Pancreas (tissue), 10 donors: Measurements from ENCODE around the gene ARNT2. TPM values are rescaled to one million over a fixed set of nuclear protein-coding genes. Genes with fewer than 3 reads are reported as not detected.

Source experiments
- ATAC-seq, 4 donors: fragments of 200-7000 bp; cut with Tn5 transposase; one replicate each; pipeline versions ENCODE4 v1.8.0 to v1.9.1; 2020; ENCODE audit warnings: mild to moderate bottlenecking in 4 of 4, moderate library complexity in 4 of 4
- DNase-seq, 6 donors: peaks; one replicate each; pipeline ENCODE4 v3.0.0-alpha.2; 2020
- FAIRE-seq: peaks from 2 replicates; lab custom pipeline; 2012; peaks lifted over from hg19 to GRCh38; lab: Jason Lieb, UNC
- H3K27ac ChIP-seq, 4 donors: fragments of 200-600 bp; sonication (generic); 1 replicate in 3 of 4; 2 replicates in 1 of 4; pipeline versions ENCODE4 v1.5.0 to v1.8.0; 2020
- H3K27me3 ChIP-seq, 4 donors: fragments of 200-600 bp; one replicate each; pipeline ENCODE4 v1.8.0; 2021
- H3K36me3 ChIP-seq, 3 donors: fragments of 200-600 bp; sonication (generic) in 1 of 3; one replicate each; pipeline versions ENCODE4 v1.5.0 to v1.8.0; 2020 to 2021
- H3K4me1 ChIP-seq, 3 donors: fragments of 200-600 bp; one replicate each; pipeline ENCODE4 v1.8.0; 2021
- H3K4me3 ChIP-seq, 4 donors: fragments of 200-600 bp; sonication (generic) in 2 of 4; one replicate each; pipeline versions ENCODE4 v1.5.0 to v1.8.0; 2020 to 2021
- H3K9me3 ChIP-seq, 4 donors: fragments of 200-600 bp; one replicate each; pipeline ENCODE4 v1.8.0; 2021
- WGBS, 2 donors: extraction: QIAGEN DNeasy Blood & Tissue Kit; methylation state at CpG; one replicate each; pipeline ENCODE4 v1.1.7; 2013; 5-methylcytosine and 5-hydroxymethylcytosine counted together
- intact Hi-C, 3 donors: fragments of 100-400 bp; cut with DNase I; formaldehyde crosslinking; loops; one replicate each; pipeline versions ENCODE4 v1.11.1 to v1.14.2; 2022
- polyA plus RNA-seq, 2 donors: library from polyadenylated mRNA; stranded (reverse); fragments of 200-250 nt; gene quantifications; one replicate each; pipeline ENCODE4 v1.2.3, GENCODE V29; 2013
- total RNA-seq, 6 donors: library from RNA; stranded (reverse); fragmentation: NEBNext Ultra II Directional in 4 of 6; extraction: Animal tissue kit (Norgen Biotek cat#: 25700) in 4 of 6; gene quantifications; one replicate each; pipeline versions ENCODE4 v1.2.1 to v1.2.4, GENCODE V29; 2021 to 2023
- TF ChIP-seq, protein P1 (sequence below), 4 donors: fragments of 200-600 bp; sonication (generic) in 3 of 4; IDR thresholded peaks; one replicate each; pipeline versions ENCODE4 v1.5.0 to v1.8.0; 2021; ENCODE audit warnings: antibody characterized with exemption in 4 of 4
- donor health status: healthy with polysubstance abuse.
- donor health status: DM: no; HTN: no; CAD: no; lungs with moderate emphysema.
- donor health status: DM: no; HTN: no; CAD: no.
- donor health status: control.
- donor health status: control.
- donor health status: Bipolar disorder and iron deficiency.
- donor health status: DM: yes; HTN: yes; CAD: no.
- donor health status: DM: no; HTN: no; CAD: no.
- donor health status: DM: no; HTN: no; CAD: no.
- donor health status: DM: yes; HTN: yes; CAD: no.

Gene ARNT2
- total and polyA plus RNA-seq, 8 donors = 2.1 to 18.1 (median 5.4) TPM

DNA sequence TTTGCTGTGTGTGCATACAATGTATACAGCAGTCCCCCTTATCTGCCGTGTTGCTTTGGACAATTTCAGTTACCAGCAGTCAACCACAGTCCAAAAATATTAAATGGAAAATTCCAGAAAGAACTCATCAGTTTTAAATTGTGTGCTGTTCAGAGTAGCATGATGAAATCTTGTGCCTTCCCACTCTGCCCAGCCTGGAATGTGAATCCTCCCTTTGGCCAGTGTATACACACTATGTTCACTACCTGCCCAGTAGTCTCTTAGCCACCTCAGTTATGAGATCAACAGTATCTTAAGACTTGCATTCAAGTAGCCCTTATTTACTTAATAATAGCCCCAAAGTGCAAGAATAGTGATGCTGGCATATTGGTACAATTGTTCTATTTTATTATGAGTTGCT lies 157.3 kb downstream of the ARNT2 start:
- 66 to 68% methylated on average over 1 of the region's 1 CpG for WGBS, 2 donors
- TF ChIP-seq, protein P1, sequence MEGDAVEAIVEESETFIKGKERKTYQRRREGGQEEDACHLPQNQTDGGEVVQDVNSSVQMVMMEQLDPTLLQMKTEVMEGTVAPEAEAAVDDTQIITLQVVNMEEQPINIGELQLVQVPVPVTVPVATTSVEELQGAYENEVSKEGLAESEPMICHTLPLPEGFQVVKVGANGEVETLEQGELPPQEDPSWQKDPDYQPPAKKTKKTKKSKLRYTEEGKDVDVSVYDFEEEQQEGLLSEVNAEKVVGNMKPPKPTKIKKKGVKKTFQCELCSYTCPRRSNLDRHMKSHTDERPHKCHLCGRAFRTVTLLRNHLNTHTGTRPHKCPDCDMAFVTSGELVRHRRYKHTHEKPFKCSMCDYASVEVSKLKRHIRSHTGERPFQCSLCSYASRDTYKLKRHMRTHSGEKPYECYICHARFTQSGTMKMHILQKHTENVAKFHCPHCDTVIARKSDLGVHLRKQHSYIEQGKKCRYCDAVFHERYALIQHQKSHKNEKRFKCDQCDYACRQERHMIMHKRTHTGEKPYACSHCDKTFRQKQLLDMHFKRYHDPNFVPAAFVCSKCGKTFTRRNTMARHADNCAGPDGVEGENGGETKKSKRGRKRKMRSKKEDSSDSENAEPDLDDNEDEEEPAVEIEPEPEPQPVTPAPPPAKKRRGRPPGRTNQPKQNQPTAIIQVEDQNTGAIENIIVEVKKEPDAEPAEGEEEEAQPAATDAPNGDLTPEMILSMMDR (IDR thresholded peaks at IDR 0.05) = no peak
- Histone ChIP-seq H3K4me3 (no peak overlapping the region), H3K27ac (no peak overlapping the region), H3K27me3 (no peaks in the 10 kb centered on the region), H3K4me1 (no peaks in the 10 kb centered on the region), H3K9me3 (no peaks in the 10 kb centered on the region), H3K36me3 (no peaks in the 10 kb centered on the region)
- FAIRE-seq = no peak
- intact Hi-C loops = loop anchor here in 1 of 3 donors (10.0 kb wide), 1 partner anchor 413 kb away; no protein-coding TSS in a partner anchor
- no peak for ATAC-seq
- no peak for DNase-seq

DNA sequence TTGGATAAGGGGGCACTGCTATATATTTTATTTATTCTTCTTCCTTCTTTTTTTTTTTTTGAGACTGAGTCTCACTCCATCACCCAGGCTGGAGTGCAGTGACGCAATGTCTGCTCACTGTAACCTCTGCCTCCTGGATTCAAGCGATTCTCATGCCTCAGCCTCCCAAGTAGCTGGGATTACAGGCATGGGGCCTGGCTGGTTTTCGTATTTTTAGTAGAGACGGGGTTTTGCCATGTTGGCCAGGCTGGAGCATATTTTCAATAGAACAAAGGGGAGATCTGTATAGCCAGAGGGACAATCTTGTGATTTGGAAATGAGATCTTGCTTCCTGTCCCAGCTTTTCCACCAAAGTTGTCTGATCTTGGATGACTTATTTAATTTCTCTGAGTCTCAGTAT lies 157.9 kb downstream of the ARNT2 start:
- Histone ChIP-seq H3K4me3 (no peak overlapping the region), H3K36me3 (no peaks in the 10 kb centered on the region), H3K4me1 (no peaks in the 10 kb centered on the region), H3K27me3 (no peaks in the 10 kb centered on the region), H3K27ac (no peak overlapping the region), H3K9me3 (no peaks in the 10 kb centered on the region)
- TF ChIP-seq, protein P1 (IDR thresholded peaks at IDR 0.05) = no peak
- no peak for FAIRE-seq
- intact Hi-C loops = loop anchor here in 1 of 3 donors (10.0 kb wide), 1 partner anchor 413 kb away; no protein-coding TSS in a partner anchor
- 86 to 93% methylated on average over 4 of the region's 4 CpGs for WGBS, 2 donors
- DNase-seq = no peak
- ATAC-seq = no peak

DNA sequence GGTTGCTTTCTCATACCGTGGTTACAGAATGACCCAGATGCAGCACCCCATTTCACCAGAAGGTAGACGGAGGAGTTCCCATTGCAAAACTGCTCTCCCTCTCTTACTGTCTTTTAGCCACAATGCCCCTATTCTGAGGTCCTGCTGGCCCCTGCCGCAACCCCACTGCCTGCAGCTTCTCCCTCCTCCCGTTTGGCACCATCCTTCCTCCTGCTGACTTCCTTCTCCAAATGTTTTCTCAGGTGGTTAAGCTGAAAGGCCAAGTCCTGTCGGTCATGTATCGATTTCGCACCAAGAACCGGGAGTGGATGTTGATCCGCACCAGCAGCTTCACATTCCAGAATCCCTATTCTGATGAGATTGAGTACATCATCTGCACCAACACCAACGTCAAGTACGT lies 158.7 kb downstream of the ARNT2 start:
- Histone ChIP-seq H3K36me3 (no peaks in the 10 kb centered on the region), H3K4me3 (no peak overlapping the region), H3K9me3 (no peaks in the 10 kb centered on the region), H3K27ac (no peak overlapping the region), H3K4me1 (no peaks in the 10 kb centered on the region), H3K27me3 (no peaks in the 10 kb centered on the region)
- intact Hi-C loops = loop anchor here in 1 of 3 donors (10.0 kb wide), 1 partner anchor 412 kb away; no protein-coding TSS in a partner anchor
- no peak for FAIRE-seq
- 83 to 95% methylated on average over 11 of the region's 11 CpGs for WGBS, 2 donors
- TF ChIP-seq, protein P1 (IDR thresholded peaks at IDR 0.05) = no peak
- ATAC-seq = no peak
- no peak for DNase-seq

DNA sequence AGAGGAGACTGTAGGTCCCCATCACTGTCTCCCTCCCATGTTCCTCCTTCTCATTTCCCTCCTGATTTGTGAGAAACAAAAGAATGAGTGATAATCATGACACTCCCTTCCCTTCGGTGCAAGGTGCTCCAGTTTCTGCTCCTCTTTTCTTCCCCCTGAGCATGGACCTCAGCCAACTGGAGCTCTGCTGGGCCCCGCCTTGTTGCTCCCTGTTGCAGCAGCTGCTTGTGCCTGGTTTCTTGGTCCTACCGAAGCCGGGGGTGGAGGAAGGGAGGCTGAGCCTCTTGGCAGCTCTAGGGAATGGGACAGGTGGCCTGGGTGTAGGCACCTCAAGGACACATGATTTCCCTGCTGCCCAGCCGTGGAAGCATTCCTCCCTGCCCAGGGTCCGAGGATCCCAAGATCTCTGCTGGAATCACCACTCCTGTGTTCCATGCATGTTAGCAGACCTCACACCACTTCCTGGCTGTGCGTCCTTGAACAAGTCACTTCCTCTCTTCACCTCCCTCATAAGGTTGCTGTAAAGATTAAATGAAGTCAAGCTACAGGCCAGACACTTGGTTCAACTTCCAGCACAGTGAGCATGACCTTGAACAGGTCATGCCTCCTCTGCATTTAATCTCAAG lies 159.3 kb downstream of the ARNT2 start:
- Histone ChIP-seq H3K9me3 (no peaks in the 10 kb centered on the region), H3K27ac (no peak overlapping the region), H3K36me3 (no peaks in the 10 kb centered on the region), H3K4me1 (no peaks in the 10 kb centered on the region), H3K4me3 (no peak overlapping the region), H3K27me3 (no peaks in the 10 kb centered on the region)
- DNase-seq (no peak), FAIRE-seq (no peak), ATAC-seq (no peak)
- TF ChIP-seq, protein P1 (IDR thresholded peaks at IDR 0.05) = no peak
- intact Hi-C loops = loop anchor here in 1 of 3 donors (10.0 kb wide), 1 partner anchor 411 kb away; no protein-coding TSS in a partner anchor
- 56 to 62% methylated on average over 7 of the region's 7 CpGs for WGBS, 2 donors

DNA sequence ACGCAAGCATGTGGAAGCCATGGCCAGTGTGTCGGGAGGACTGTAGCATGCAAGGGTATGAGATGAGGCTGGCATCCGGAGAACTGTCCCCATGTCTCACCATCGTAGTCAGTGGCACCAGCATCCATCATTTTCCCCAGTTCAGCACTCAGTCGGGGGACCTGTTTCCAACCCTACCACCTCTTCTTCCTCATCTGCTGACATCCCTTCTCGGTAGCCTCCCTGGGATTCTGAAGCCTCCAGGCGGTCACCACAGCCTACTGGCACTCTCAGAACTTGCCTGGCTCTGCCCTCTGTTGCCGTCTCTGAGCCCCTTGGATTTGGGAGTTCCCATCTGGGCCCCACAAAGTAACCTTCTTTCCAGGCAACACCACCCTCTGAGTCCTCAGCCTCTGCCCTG lies 159.9 kb downstream of the ARNT2 start:
- no peak overlapping the region for H3K4me3 ChIP-seq
- H3K9me3 ChIP-seq = no peaks in the 10 kb centered on the region
- FAIRE-seq (no peak), ATAC-seq (no peak), DNase-seq (no peak)
- H3K27ac ChIP-seq = no peak overlapping the region
- no peaks in the 10 kb centered on the region for H3K36me3 ChIP-seq
- H3K27me3 ChIP-seq = no peaks in the 10 kb centered on the region
- 91 to 96% methylated on average over 8 of the region's 8 CpGs for WGBS, 2 donors
- intact Hi-C loops = loop anchor here in 1 of 3 donors (10.0 kb wide), 1 partner anchor 411 kb away; no protein-coding TSS in a partner anchor
- TF ChIP-seq, protein P1 (IDR thresholded peaks at IDR 0.05) = no peak
- H3K4me1 ChIP-seq = no peaks in the 10 kb centered on the region
